Stimulated activated CD8-positive, alpha-beta memory T cell treated with anti-CD3 and anti-CD28 coated beads, Interleukin-15, amount 100 ng/mL, for 1 hour (primary cell): ENCODE measurements around the gene SASH1.

Experiments
- DNase-seq: peaks from one replicate; pipeline ENCODE4 v3.0.0-alpha.2; 2020; ENCODE audit warnings: low read depth

SASH1 gene

GRCh38 chr6:148591656-148592055 lies 249.0 kb downstream of the SASH1 start:
- no peak for DNase-seq

DNA sequence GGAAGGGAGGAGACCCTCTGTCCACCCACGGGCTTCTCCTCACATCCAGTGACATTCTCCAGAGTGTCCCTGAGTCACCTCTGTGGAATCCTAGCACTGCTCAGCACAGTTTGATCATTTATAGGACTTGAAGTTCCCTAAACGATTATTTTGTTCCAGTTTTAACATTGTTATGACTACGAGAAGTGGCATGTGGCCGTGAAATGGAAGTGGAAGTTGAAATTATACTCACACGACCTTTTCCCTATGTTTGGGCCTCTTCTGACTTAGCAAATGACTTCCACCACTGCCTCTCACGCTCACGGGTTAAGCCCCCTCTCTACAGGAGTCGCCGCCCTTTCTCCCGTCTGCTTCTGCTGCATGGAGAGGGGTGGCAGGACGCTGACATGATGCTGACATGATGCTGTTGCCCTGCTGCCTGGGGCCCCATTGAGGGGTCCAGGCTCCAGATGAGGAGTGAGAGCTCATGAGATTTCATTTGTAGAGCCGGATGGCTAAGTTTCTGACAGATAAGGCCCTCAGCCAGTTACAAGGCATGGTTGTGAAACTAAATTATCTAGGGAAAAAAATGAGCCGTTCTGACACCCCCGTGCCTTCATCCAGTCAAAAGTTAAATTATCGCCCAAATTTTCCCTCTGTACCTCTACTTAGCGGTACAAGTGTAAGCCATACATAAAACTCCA lies 250.6 kb downstream of the SASH1 start:
- DNase-seq, result no peak

- no peak for DNase-seq
Observed at GRCh38 chr6:148593813-148594170, 251.2 kb downstream of the SASH1 start.

- no peak for DNase-seq
Observed at GRCh38 chr6:148595550-148595949, 252.9 kb downstream of the SASH1 start.

GRCh38 chr6:148596891-148597455 lies 254.3 kb downstream of the SASH1 start:
- no peak for DNase-seq

GRCh38 chr6:148598724-148599123 lies 256.1 kb downstream of the SASH1 start:
- no peak for DNase-seq

DNA sequence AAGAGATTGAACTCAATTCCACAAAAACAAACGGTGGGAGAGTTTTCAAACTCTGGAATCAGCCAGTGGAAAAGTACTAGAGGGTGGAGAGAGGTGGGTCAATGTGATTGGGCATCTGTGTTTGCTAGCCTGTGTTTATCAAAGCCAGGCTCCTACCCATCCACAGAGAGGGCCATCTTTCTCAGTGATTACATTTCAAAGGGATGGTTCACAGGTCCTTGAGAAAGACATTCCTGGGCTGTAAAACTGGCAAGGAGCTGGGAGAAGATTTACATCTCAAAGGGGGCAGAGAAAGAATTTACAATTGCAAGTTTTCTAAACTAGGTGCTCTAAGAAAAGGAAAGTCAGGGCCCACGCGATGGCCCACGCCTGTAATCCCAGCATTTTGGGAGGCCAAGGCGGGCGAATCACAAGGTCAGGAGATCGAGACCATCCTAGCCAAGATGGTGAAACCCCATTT lies 257.4 kb downstream of the SASH1 start:
- no peak for DNase-seq
